Fibroblast of the aortic adventitia (primary cell): ENCODE results near the gene PLEKHM1. TPM values are rescaled to one million over a fixed set of nuclear protein-coding genes. Genes with fewer than 3 reads are reported as not detected.
A peak's percentile ranks its signal among the peaks of the same experiment; 100 is the strongest.

Experiments
- DNase-seq: peaks from one replicate; pipeline ENCODE4 v3.0.0-alpha.2; 2010; ENCODE audit warnings: low read depth
- H3K4me3 ChIP-seq: 2 replicates; pipeline ENCODE4 v1.5.1; 2011; ENCODE audit warnings: low read depth, mild to moderate bottlenecking, control low read depth, low read length, moderate library complexity
- CTCF ChIP-seq: IDR thresholded peaks from 2 replicates; pipeline ENCODE4 v1.5.1; 2011; ENCODE audit warnings: mild to moderate bottlenecking, low read length, control low read depth, inconsistent platforms; ENCODE audit not compliant: insufficient read depth
- total RNA-seq: library from RNA; depleted of rRNA; stranded (reverse); fragments of >200 nt; gene quantifications from 2 replicates; pipeline ENCODE4 v1.2.3, GENCODE V29; 2012; ENCODE audit warnings: low replicate concordance

Gene PLEKHM1
- total RNA-seq, 1 donor: 27.6 TPM

DNA sequence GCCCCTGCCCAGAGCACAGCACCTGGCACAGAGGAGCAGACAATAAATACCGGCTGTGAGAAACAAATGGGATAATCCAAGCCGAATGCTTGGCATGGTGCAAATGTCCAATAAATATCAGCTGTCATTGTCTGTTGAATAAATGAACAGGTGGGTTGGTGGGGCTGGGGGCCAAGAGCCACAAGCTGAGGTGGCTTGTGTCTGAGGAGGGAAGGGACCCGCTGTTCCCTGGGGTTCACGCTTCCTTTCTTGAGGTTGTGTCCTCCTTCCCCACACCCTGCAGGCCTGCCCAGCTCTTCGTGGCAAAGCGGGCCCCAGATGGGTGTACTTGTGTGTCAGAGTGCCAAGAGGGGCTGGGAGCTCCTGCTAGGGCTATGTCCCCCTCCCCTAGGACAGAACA lies 96.4 kb downstream of the PLEKHM1 start:
- DNase-seq: no peak
- no peak for TF ChIP-seq CTCF

DNA sequence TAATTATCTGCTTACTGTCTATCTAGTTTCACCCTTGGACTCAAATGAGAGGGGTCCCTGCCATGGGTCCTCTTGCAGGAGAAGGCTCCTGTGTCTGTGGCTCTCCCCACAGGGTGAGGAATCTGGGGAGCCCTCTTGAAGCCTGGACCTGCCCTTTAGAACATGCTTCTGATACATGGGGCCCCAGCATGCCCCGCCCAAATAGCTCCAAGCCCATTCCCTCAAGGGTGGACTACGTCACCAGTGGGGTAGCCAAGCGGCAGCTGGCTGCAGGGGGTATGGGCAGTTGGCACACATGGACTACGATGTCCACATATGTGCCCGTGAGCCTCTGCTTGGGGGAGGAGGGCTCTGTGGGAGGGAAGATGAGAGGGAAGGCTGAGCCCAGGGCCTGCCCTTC lies 97.1 kb downstream of the PLEKHM1 start:
- H3K4me3 ChIP-seq: no peak overlapping the region
- no peak for TF ChIP-seq CTCF
- DNase-seq: no peak

More for the DNA sequence above, 96.4 kb downstream of the PLEKHM1 start:
- no peak overlapping the region for H3K4me3 ChIP-seq

- H3K4me3 ChIP-seq: no peak overlapping the region
- TF ChIP-seq CTCF: no peak
- DNase-seq: no peak
Observed at GRCh38 chr17:45391918-45392317, 98.6 kb downstream of the PLEKHM1 start.

DNA sequence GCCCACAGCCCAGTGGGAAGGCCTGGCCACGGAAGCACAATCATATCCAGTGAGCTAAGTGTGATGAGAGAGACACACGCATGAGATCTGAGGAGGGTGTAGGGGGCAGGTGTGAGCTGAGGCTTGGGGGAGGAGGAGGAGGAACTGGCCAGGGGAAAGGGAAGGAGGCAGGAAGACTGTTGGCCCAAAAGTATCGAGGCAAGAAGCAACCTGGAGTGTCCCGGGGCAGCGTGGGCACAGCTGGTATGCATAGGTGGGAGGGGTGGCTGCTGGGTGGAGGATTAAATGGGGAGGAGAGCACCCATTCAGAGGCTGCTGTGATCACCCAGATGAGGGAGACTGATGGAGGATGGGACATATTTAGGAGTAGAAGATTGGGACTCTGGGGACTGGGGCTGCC lies 99.2 kb downstream of the PLEKHM1 start:
- H3K4me3 ChIP-seq: no peak overlapping the region
- no peak for DNase-seq
- TF ChIP-seq CTCF: no peak

- no peak for TF ChIP-seq CTCF
- no peak overlapping the region for H3K4me3 ChIP-seq
- DNase-seq: no peak
Observed at GRCh38 chr17:45389354-45389753, 101.2 kb downstream of the PLEKHM1 start.

DNA sequence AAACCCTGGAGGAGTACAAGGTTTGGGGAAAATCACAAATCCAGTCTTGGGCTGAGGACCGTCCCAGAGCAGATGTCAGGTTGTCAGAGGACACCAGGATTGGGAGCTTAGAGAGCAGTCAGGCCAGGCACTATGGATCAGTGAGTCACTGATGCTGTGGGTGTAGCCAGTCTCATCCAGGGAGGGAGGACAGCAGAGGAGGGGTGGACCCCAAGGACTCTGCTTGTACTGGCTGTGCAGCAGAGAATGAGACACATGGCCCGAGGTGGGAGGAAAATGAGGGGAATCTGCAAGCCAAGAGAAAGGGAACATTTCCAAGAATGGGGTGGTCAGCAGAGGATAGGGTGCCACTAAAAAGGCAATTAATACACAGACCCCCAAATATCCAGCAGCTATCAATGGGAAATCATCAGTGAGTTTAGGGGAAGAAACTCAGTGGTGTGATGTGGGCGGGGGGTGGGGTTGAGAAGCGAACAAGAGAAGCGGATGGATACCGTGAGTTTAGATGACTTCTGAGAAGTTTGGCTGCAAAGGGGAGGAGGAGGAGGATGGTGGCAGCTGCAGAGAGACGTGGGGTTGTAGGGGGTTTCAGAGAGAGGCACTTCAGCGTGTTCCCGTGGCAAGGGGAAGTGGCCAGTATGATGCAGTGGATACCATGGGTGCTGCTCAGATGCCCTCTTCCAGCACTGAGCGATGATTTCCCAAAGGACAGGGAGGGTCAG lies 101.8 kb downstream of the PLEKHM1 start:
- no peak for TF ChIP-seq CTCF
- peak; percentile 41 for DNase-seq
- no peak overlapping the region for H3K4me3 ChIP-seq

DNA sequence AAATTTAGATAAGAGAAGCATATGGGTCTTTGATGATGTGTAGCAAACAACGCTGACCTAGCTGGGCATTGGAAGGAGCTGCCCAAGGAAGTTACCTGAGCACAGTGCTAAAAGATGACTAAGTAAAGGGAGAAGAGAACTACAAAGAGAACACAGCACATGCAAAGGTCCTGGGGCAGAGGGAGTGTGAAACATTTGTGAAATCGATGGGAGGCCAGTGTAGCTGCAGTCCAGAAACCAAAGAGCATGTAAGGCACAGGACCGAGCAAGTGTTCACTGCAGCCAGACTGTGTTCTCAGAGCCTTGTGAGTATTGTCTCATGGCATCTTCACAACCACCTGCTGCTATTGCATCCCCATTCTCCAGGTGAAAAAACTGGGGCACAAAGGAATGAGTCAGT lies 102.8 kb downstream of the PLEKHM1 start:
- H3K4me3 ChIP-seq: no peak overlapping the region
- no peak for DNase-seq
- no peak for TF ChIP-seq CTCF
